ENCODE data around the gene NACC2. TPM values are rescaled to one million over a fixed set of nuclear protein-coding genes. Genes with fewer than 3 reads are reported as not detected.

The NACC2 gene
- total and polyA plus RNA-seq, 2 donors (not counting 3 experiments of a cell fraction or from before 2014, with no cell fraction given): 15.8 to 27.1 TPM

DNA sequence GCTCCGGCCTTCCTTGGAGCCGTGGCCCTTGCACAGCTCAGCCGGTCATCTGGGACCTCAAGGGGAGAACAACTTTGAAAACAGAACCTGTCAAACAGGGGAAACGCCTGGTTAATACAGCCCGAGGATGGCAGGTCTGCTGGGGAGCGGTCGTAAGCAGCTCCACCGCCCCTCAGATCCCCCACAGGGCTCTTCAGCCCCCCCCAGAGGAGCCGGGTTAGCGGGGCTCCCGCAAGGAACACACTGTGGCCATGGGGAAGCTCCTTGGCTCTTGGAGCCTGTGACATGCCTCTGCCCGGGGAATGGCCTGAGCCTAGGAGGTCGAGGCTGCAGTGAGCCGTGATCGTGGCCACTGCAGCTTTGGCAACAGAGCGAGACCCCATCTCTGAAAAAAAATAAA, 16.8 kb upstream of the NACC2 start:
- no TSS peak for BruUV-seq (replicated peaks)

More for the DNA sequence above, 16.8 kb upstream of the NACC2 start:
- CTCF ChIA-PET: interaction anchor here (1.1 to 4.1 kb wide), 5 partner anchors 10 to 144 kb away, joined by 3 to 29 read pairs (median 6); no protein-coding TSS in a partner anchor
- POLR2A ChIA-PET: no interaction called here
- peaks cover 0 to 14% of the 10 kb centered on the region in 2 experiments for H3K36me3 ChIP-seq (ENCODE audit: control insufficient read depth in 2 of 2, extremely low read depth in 1 of 2, insufficient read depth in 2 of 2, low read length in 2 of 2)
- no peak for FAIRE-seq
- H3K4me3 ChIP-seq (replicated peaks in 1 of 3; ENCODE audit: insufficient read depth in 1 of 3, low read depth in 1 of 3, low read length in 3 of 3): no peak overlapping the region
- H3K9me3 ChIP-seq (replicated peaks; ENCODE audit: control insufficient read depth, insufficient read depth, low read length): no peaks in the 10 kb centered on the region
- intact Hi-C loops (cut with micrococcal nuclease) (no loop called here), dilution Hi-C loops (cut with MboI; ENCODE audit: extremely low pct_ligation_motif_present, low sequenced_read_pairs) (no loop called here)
- TF ChIP-seq FOS (IDR thresholded peaks at IDR 0.05; ENCODE audit: borderline replicate concordance, insufficient read depth, low read length) (no peak), MYC (IDR thresholded peaks at IDR 0.05; ENCODE audit: low read depth, low read length) (no peak), POLR2A (IDR thresholded peaks at IDR 0.05; ENCODE audit: low read depth, low read length) (no peak), POLR2AphosphoS5 (IDR thresholded peaks at IDR 0.05; ENCODE audit: insufficient read depth, low read depth, low read length) (no peak), EZH2 (IDR thresholded peaks at IDR 0.05; ENCODE audit: borderline replicate concordance, low read depth, low read length, severe bottlenecking) (no peak), JUN (IDR thresholded peaks at IDR 0.05; ENCODE audit: borderline replicate concordance, insufficient read depth, insufficient read length, low read depth) (no peak), GATA2 (IDR thresholded peaks at IDR 0.05; ENCODE audit: insufficient read depth, insufficient read length, low read depth, low read length) (no peak)
- TF ChIP-seq, protein P1, sequence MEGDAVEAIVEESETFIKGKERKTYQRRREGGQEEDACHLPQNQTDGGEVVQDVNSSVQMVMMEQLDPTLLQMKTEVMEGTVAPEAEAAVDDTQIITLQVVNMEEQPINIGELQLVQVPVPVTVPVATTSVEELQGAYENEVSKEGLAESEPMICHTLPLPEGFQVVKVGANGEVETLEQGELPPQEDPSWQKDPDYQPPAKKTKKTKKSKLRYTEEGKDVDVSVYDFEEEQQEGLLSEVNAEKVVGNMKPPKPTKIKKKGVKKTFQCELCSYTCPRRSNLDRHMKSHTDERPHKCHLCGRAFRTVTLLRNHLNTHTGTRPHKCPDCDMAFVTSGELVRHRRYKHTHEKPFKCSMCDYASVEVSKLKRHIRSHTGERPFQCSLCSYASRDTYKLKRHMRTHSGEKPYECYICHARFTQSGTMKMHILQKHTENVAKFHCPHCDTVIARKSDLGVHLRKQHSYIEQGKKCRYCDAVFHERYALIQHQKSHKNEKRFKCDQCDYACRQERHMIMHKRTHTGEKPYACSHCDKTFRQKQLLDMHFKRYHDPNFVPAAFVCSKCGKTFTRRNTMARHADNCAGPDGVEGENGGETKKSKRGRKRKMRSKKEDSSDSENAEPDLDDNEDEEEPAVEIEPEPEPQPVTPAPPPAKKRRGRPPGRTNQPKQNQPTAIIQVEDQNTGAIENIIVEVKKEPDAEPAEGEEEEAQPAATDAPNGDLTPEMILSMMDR (IDR thresholded peaks at IDR 0.05; ENCODE audit: extremely low read depth in 1 of 2, insufficient read depth in 1 of 2, low read depth in 1 of 2, low read length in 2 of 2): no peak
- TF ChIP-seq, protein P2, sequence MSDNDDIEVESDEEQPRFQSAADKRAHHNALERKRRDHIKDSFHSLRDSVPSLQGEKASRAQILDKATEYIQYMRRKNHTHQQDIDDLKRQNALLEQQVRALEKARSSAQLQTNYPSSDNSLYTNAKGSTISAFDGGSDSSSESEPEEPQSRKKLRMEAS (IDR thresholded peaks at IDR 0.05; ENCODE audit: insufficient read depth, insufficient read length): no peak
- H3K9ac ChIP-seq (replicated peaks; ENCODE audit: extremely low read depth, insufficient read depth, low read length): no peak overlapping the region
- no peak overlapping the region for H2AFZ ChIP-seq (ENCODE audit: low read depth, low read length)
- no peaks in the 10 kb centered on the region for H3K27me3 ChIP-seq (ENCODE audit: control insufficient read depth in 2 of 2, insufficient read depth in 2 of 2, low read length in 2 of 2)
- no peak overlapping the region for H3K4me2 ChIP-seq (ENCODE audit: insufficient read depth, low read length)
- no peak overlapping the region for H3K27ac ChIP-seq (ENCODE audit: insufficient read depth, low read depth, low read length)
- H3K79me2 ChIP-seq (ENCODE audit: control insufficient read depth, insufficient read depth, low read length): peaks cover 7% of the 10 kb centered on the region
- no peaks in the 10 kb centered on the region for H3K9me1 ChIP-seq (replicated peaks; ENCODE audit: control insufficient read depth, extremely low read depth, insufficient read depth, low read length)
- no peaks in the 10 kb centered on the region for H4K20me1 ChIP-seq (replicated peaks; ENCODE audit: control insufficient read depth, extremely low read depth, insufficient read depth, low read length)
- peaks cover 13% of the 10 kb centered on the region for H3K4me1 ChIP-seq (ENCODE audit: control insufficient read depth, extremely low read depth, insufficient read depth, low read length)
- no peak for DNase-seq (ENCODE audit: low read depth, low spot score)
